Fibroblast of villous mesenchyme (primary cell): ENCODE measurements around the gene PGM2L1. TPM values are rescaled to one million over a fixed set of nuclear protein-coding genes. Genes with fewer than 3 reads are reported as not detected.
"Not testable (repeated sequence)": the region's sequence is repeated elsewhere in the genome, so short reads cannot be mapped to it uniquely, and the experiment has no call there.

Experiments used
- DNase-seq: peaks from one replicate; pipeline ENCODE4 v3.0.0-alpha.2; 2010; ENCODE audit warnings: low read depth
- H3K4me3 ChIP-seq: 2 replicates; pipeline ENCODE4 v1.5.1; 2011; ENCODE audit warnings: low read depth, mild to moderate bottlenecking, low read length
- total RNA-seq: library from RNA; depleted of rRNA; stranded (reverse); fragments of >200 nt; gene quantifications from 2 replicates; pipeline ENCODE4 v1.2.3, GENCODE V29; 2012
- TF ChIP-seq, protein P1 (sequence below): IDR thresholded peaks from 2 replicates; pipeline ENCODE4 v1.5.1; 2012; ENCODE audit warnings: low read depth, mild to moderate bottlenecking, low read length; ENCODE audit not compliant: insufficient read depth

PGM2L1 gene
- total RNA-seq, 1 donor: 2.6 TPM

DNA sequence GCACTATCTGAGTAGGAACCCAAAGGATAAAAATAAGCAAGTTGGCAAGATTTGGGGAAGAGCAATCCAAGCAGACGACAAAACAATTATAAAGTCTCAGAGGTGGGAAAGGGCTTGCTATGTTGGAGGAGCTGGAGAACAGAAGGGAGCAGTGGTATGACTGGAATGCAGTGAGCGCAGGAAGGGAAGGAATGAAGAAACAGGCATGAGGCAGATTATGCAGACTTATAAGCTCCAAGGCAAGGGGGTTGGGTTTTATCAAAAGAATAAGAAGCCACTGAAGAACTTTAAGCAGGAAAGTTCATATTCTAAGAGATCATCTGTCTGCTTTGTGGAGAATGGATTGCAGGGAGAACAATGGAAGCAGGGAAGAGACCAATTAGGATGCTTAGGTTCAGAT lies 31.7 kb downstream of the PGM2L1 start:
- DNase-seq: peak; percentile 61
- no peak overlapping the region for H3K4me3 ChIP-seq
- TF ChIP-seq, protein P1, sequence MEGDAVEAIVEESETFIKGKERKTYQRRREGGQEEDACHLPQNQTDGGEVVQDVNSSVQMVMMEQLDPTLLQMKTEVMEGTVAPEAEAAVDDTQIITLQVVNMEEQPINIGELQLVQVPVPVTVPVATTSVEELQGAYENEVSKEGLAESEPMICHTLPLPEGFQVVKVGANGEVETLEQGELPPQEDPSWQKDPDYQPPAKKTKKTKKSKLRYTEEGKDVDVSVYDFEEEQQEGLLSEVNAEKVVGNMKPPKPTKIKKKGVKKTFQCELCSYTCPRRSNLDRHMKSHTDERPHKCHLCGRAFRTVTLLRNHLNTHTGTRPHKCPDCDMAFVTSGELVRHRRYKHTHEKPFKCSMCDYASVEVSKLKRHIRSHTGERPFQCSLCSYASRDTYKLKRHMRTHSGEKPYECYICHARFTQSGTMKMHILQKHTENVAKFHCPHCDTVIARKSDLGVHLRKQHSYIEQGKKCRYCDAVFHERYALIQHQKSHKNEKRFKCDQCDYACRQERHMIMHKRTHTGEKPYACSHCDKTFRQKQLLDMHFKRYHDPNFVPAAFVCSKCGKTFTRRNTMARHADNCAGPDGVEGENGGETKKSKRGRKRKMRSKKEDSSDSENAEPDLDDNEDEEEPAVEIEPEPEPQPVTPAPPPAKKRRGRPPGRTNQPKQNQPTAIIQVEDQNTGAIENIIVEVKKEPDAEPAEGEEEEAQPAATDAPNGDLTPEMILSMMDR: no peak

DNA sequence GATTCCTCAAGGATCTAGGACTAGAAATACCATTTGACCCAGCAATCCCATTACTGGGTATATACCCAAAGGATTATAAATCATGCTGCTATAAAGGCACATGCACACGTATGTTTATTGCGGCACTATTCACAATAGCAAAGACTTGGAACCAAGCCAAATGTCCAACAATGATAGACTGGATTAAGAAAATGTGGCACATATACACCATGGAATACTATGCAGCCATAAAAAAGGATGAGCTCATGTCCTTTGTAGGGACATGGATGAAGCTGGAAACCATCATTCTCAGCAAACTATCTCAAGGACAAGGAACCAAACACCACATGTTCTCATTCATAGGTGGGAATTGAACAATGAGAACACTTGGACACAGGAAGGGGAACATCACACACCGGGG lies 32.4 kb downstream of the PGM2L1 start:
- DNase-seq, H3K4me3 ChIP-seq: not testable (repeated sequence)

DNA sequence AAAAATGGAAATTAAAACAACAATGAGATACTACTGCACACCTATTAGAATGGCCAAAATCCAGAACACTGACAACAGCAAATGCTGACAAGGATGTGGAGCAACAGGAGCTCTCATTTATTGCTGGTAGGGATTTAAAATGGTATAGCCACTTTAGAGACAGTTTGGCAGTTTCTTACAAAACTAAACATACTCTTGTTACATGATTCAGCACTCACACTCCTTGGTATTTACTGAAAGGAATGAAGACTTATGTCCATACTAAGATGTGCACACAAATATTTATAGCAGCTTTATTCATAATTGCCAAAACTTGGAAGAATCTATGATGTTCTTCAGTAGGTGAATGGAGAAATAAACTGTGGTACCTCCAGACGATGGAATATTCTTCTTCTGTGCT lies 40.8 kb downstream of the PGM2L1 start:
- TF ChIP-seq, protein P1: no peak
- H3K4me3 ChIP-seq: no peak overlapping the region
- DNase-seq: no peak

DNA sequence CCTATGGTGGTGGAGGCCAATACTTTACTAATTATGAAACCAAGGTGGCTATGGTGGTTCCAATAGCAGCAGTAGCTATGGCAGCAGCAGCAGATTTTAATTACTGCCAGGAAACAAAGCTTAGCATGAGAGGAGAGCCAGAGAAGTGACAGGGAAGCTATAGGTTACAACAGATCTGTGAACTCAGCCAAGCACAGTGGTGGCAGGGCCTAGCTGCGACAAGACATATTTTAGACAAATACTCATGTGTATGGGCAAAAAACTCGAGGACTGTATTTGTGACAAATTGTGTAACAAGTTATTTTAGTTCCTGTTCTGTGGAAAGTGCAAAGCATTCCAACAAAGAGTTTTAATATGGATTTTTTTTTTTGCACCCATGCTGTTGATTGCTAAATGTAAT lies 42.6 kb downstream of the PGM2L1 start:
- DNase-seq: no peak
- no peak overlapping the region for H3K4me3 ChIP-seq
- TF ChIP-seq, protein P1: no peak

DNA sequence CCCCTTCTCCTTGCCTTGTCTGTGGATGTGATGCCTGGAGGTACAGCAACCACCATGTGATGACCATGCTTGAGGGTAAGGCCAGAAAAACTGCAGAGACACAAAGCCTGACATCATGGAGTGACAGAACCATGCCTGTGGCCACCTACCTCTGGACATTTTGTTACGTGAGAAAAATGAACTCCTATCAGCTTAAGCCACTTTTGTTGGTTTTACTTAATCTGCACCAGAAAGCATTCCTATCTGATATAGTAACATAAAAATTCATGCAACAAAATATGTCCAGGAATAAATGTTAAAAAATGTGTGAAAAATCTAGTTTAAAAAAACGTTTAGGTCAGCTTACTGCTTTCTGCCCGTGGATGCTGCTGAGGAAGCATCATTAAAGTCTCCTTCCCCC lies 44.2 kb downstream of the PGM2L1 start:
- no peak overlapping the region for H3K4me3 ChIP-seq
- TF ChIP-seq, protein P1: no peak
- DNase-seq: no peak

DNA sequence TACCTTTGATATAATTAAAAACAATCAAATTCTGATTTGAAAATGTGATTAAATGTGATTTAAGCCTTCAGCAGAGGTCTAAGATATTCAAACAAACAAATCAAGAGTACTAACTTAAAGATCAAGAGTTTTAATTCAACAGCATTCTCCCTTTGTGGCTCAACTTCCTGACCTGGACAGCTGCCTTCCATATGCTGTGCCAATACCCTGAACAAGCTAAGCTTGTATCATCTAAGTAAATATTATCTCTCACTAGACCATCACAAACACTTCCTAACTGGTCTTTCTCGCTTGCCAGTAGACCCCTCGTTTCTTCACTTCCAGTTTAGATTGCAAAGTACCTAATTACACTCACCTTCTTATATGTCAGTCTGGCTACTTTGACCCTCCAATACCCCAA lies 50.9 kb downstream of the PGM2L1 start:
- DNase-seq: peak; percentile 32
- TF ChIP-seq, protein P1: no peak
- H3K4me3 ChIP-seq: no peak overlapping the region

DNA sequence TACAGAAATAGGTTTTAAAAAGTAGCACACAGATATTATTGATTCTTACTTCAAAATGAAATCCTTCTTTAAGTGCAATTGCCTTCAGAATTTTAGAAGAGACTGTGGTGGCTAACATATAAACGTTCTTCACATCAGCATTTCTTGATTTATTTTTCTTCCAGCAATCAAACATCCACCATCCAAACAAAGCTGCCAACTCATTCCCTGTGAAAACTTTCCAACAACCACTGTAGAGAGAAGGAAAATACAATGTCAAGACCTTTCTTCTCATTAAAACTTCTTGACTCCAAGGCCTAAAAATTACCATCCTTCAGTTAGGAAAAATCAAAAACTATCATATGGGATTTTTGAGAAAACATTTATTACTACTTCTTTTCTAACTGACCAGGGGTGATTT lies 52.8 kb downstream of the PGM2L1 start:
- no peak for DNase-seq
- TF ChIP-seq, protein P1: no peak
- no peak overlapping the region for H3K4me3 ChIP-seq
